GM19452 (cell line): ENCODE results near the gene LYPD6B.

Experiments used
- ATAC-seq: cut with Tn5 transposase; IDR thresholded peaks from one replicate; pipeline ENCODE4 v1.9.1; 2021; ENCODE audit not compliant: unreplicated experiment

Gene LYPD6B

DNA sequence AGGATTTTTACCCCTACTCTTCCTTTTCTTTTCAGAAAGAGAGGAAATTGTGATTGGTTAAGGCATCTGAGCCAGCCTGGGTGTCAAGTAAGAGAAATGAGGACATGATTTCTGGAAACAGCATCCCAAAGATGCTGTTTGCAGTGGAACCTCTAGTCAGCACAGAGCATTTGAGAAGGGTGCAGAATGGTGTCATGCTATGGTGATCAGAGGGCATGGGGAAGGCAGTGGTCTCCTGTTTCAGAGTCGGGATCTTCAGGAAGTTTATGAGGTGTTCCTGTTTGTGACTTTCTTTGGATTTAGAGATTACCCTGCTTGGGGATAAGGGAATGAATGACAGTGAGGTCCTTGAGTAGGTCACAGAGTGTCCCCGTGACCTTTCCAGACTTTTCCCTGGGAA, 117.5 kb downstream of the LYPD6B start:
- no peak for ATAC-seq

DNA sequence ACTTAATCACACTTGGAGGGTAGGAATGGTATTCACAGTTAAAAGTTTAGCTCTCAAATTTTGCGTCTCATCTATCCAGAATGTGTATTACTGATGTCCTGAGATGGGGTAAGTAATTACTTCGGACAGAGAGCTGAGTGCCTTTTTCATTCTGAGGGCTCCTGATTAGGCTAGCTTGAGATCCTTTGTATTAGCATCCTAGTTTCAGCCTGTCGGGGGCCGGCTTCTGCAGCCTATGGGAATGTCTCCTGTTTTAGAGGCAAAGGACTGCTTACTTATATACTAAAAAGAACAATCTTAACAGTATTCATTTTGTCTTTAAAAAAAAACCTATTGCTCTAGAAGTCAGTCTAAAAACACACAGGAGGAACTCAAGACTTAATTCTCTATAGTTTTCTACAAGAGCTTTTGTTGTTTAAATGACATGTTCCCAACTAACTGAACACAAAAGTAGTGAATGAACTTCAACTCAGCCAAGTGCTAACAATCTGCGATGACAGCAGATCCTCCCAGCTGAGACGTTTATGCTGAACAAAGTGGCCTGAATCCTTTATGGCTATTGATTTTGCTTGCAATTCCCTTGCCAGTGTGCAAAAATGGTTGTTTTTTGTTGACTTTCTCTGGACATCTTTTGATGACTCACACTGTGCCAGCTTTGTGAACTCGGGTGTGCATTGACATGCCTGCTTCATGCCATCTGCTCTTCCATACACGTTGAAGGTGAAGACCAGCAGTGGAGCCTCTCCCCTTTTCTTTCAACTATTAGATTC, 118.7 kb downstream of the LYPD6B start:
- ATAC-seq: no peak

GRCh38 chr2:149158957-149159356, 120.5 kb downstream of the LYPD6B start:
- ATAC-seq: no peak

DNA sequence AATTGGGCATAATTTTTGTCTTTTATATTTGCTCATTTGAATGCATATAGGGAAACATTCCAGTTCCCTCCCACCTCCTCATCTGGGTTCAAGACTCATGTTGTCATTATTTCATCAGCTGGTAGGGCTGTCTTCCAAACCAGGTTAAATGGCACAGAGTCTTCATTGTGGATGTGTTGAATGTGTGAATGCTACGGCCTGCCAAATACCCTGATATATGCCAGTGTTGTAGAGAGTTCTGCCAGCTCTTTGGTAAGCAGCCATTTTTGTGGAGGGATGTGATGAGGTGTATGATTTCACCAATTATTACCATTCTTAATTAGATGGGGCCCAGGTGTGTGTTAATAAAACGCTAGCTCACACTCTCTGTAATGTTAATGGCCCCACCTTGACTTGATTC, 121.7 kb downstream of the LYPD6B start:
- ATAC-seq: no peak

GRCh38 chr2:149160701-149161217, 122.3 kb downstream of the LYPD6B start:
- ATAC-seq: peak; percentile 99

- ATAC-seq: no peak
These were observed 123.2 kb downstream of the LYPD6B start for GRCh38 chr2:149161481-149162225.

DNA sequence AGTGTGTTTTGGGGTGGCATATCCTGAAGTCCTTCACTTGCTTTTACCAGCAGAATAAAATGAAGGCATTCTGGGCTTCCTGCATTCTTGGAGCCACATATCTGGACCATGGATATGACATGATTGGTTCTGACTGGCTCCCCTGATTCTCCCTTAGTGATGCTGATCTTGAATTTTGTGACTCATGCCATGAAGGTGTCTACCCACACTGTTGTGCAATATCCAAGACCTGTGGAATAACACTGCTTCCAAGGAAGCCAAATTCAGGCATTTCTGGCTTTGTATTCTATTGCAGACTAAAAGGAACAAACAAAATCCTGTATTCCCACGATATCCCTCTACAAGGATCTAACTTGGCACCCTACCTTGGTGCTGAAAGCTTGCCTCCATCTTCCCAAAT, 125.8 kb downstream of the LYPD6B start:
- no peak for ATAC-seq

DNA sequence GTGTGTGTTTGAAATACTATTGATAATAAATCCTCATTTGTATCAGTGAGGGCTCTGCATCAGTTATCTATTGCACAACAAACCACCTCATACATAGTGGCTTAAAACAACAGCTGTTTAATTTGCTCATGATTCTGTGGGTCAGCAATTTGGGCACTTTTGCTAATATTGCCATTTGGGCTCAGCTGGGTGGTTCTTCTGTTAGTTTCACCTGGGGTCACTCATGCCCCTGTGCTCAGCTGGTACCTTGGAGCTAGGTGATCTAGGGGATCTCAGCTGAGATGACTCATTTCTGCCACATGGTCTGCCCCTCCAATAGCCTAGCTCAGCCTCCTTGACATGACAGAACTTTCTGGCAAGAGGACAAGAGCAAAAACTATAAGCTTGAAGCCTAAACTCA, 126.3 kb downstream of the LYPD6B start:
- ATAC-seq: no peak

DNA sequence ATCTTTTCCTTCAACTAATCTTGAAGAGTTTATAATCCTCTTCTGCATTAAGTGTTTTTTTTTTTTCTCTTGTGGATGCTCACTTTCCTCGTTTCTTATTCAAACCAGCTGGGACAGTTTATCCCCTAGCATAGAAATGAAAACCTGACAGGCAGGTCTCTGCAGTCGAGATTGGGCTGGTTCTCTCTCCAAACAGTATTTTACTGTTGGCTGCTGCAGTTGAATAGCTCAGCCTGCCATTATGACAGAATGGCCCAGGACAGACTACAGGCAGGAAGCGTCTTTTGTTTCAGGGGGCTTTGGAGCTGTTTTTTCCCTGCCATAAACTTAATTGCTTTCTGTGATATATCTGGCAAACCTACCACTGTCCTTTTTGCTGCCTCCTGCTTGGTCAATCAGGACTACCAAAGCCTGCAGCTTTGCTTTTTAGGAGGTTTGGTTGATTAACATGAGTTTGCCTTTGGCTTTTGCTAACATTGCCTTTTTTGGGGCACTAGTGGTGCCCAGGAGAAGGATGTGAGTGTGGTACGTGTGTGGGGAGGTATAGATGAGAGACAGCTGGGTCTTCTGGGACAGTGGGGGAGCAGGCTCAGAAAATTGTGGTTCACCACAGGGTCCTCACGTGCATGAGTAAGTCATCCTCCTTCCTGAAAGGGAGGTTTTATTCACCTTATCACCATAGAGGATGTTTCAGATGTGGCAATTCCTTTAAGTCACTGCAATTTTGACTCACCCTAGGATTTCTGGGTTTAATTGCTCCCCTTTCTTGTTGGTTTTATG, 128.7 kb downstream of the LYPD6B start:
- ATAC-seq: peak; percentile 93

DNA sequence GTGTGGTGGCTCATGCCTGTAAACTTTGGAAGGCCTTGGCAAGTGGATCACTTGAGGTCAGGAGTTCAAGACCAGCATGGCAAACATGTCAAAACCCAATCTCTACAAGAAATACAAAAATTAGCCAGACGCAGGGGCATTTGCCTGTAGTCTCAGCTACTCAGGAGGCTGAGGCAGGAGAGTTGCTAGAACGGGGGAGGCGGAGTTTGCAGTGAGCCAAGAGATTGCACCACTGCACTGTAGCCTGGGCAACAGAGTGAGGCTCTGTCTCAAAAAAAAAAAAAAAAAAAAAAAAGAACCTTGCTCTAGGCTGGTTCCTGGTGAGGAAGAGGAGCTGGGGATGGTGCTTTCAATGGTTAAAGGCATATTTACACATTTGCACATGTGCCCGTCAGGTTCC, 129.4 kb downstream of the LYPD6B start:
- ATAC-seq: no peak

GRCh38 chr2:149169656-149170055, 131.2 kb downstream of the LYPD6B start:
- ATAC-seq: no peak

- no peak for ATAC-seq
These were observed 131.7 kb downstream of the LYPD6B start for GRCh38 chr2:149170156-149170555.

DNA sequence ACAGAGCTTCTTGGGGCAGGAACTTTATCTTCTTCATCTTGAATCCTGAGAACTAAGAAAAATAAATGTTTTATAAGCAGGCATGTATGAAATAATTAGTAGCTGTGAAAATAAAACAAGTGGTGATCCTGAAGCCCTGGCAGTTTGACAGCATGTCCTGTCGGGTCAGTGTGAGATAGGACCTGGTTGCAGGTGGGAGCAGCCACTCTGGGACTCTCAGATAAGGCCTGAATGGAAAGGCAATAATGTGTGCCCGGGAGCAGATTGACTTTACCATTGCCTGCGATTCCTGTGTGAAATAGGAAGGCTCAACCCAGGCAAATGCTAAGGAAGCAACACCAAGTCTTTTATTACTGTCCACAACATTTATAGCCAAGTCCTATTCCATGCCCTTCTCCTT, 132.4 kb downstream of the LYPD6B start:
- ATAC-seq: no peak

DNA sequence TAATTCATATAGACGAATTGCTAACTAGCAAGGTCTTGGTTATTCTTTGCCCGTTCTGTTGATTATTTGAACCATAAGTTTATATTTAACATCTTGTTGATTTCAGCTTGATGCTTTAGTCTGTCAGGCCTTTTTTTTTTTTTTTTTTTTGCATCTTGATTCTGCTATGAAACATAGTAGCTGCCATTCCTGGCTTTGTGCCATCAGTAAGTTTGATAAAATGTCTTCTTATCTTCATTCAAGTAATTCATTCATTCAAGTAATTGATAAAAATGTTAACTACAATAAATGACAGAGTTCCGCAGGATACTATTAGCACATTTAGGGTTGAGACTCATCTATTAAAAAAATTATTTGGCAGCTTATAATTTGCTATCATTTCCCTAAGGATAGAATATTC, 134.7 kb downstream of the LYPD6B start:
- ATAC-seq: no peak

DNA sequence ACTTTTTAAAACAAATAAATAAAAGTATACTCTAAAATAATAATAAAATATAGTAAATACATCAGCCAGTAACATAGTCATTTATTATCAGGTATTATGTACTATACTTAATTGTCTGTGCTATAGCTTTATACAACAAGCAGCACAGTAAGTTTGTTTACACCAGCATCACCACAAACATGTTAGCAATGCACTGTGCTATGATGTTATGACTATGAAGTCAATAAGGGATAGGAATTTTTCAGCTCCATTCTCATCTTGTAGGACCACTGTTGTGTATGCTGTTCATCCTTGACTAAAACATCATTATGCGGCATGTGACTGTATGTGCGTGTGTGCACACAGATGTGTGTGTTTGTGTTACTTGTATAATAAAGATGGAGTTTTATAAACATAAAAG, 137.5 kb downstream of the LYPD6B start:
- no peak for ATAC-seq

GRCh38 chr2:149178612-149179011, 140.1 kb downstream of the LYPD6B start:
- ATAC-seq: no peak

- ATAC-seq: no peak
These were observed 141.9 kb downstream of the LYPD6B start for GRCh38 chr2:149180226-149180875.

- ATAC-seq: no peak
These were observed 144.7 kb downstream of the LYPD6B start for GRCh38 chr2:149183187-149183586.

- no peak for ATAC-seq
These were observed 146.5 kb downstream of the LYPD6B start for GRCh38 chr2:149184991-149185390.

- ATAC-seq: no peak
These were observed 147.5 kb downstream of the LYPD6B start for GRCh38 chr2:149185942-149186490.

GRCh38 chr2:149187057-149187456, 148.6 kb downstream of the LYPD6B start:
- ATAC-seq: no peak
